ENCODE measurements around the gene SMPD3.
A peak's percentile ranks its signal among the peaks of the same experiment; 100 is the strongest.

SMPD3 gene

GRCh38 chr16:68403177-68403576, 45.1 kb downstream of the SMPD3 start:
- no peak for DNase-seq

- DNase-seq = no peak
Observed at GRCh38 chr16:68402748-68403040, 45.6 kb downstream of the SMPD3 start.

GRCh38 chr16:68401871-68402747, 46.2 kb downstream of the SMPD3 start:
- no peak for DNase-seq

GRCh38 chr16:68400924-68401460, 47.3 kb downstream of the SMPD3 start:
- DNase-seq = no peak

GRCh38 chr16:68400083-68400923, 48.0 kb downstream of the SMPD3 start:
- DNase-seq = peak in 1 of 2 experiments; percentile 29

GRCh38 chr16:68399456-68399855, 48.9 kb downstream of the SMPD3 start:
- no peak for DNase-seq

- DNase-seq = no peak
Observed at GRCh38 chr16:68397710-68398201, 50.6 kb downstream of the SMPD3 start.

- peak; percentile 45 to 56 for DNase-seq
Observed at GRCh38 chr16:68396481-68396880, 51.8 kb downstream of the SMPD3 start.

GRCh38 chr16:68395815-68396214, 52.5 kb downstream of the SMPD3 start:
- DNase-seq = no peak

GRCh38 chr16:68395167-68395786, 53.0 kb downstream of the SMPD3 start:
- DNase-seq = no peak

GRCh38 chr16:68393333-68393732, 55.0 kb downstream of the SMPD3 start:
- DNase-seq = no peak

GRCh38 chr16:68389750-68390371, 58.4 kb downstream of the SMPD3 start:
- no peak for DNase-seq

GRCh38 chr16:68389006-68389405, 59.3 kb downstream of the SMPD3 start:
- DNase-seq = no peak

- no peak for DNase-seq
Observed at GRCh38 chr16:68388124-68388523, 60.2 kb downstream of the SMPD3 start.

- no peak for DNase-seq
Observed at GRCh38 chr16:68387301-68387700, 61.0 kb downstream of the SMPD3 start.

- no peak for DNase-seq
Observed at GRCh38 chr16:68386628-68387027, 61.7 kb downstream of the SMPD3 start.

GRCh38 chr16:68385371-68385770, 62.9 kb downstream of the SMPD3 start:
- no peak for DNase-seq

- no peak for DNase-seq
Observed at GRCh38 chr16:68384288-68385161, 63.8 kb downstream of the SMPD3 start.

GRCh38 chr16:68383858-68384257, 64.5 kb downstream of the SMPD3 start:
- DNase-seq = no peak

GRCh38 chr16:68382296-68382718, 66.0 kb downstream of the SMPD3 start:
- DNase-seq = no peak

GRCh38 chr16:68381363-68381724, 67.0 kb downstream of the SMPD3 start:
- DNase-seq = no peak

All from activated CD4-positive, alpha-beta T cell treated with anti-CD3 and anti-CD28 coated beads, Interleukin-2, amount 50 U/mL, for 48 hours (primary cell).